NCI-H345 treated with DMSO at 0.1 percent for 48 hours (cell line): Measurements from ENCODE around the gene LMBR1.
"Not testable (repeated sequence)": the region's sequence is repeated elsewhere in the genome, so short reads cannot be mapped to it uniquely, and the experiment has no call there.

Source experiments
- DNase-seq: peaks from one replicate; lab custom pipeline; 2025; ENCODE audit not compliant: unreplicated experiment; lab: John Stamatoyannopoulos, UW

LMBR1 gene

GRCh38 chr7:156892821-156893706 lies at the start of gene LMBR1:
Gene LMBR1, minus strand, starts transcription at chr7:156893183. Its CDS starts 190 bp downstream, at chr7:156892993.
- peak; percentile 84 for DNase-seq

DNA sequence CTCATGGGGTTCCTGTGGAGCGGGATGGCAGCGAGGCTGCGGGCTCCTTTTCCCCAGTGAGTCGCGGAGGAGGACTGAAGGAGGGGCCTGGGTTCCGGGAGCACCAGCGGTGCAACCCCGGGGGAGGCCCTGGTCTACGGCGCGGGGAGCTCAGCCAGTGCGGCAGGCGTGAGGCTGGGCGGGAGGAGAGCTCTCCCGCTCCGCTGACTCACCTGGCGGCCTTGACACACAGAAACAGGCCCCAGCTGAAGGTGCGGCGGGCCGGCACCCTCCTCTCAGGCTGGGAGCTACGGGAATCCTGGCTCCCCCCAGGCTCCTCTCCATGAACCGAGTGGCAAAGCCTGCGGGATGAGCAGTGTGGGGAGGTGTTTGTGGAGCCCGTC lies 49.7 kb upstream of the LMBR1 start:
- no peak for DNase-seq

DNA sequence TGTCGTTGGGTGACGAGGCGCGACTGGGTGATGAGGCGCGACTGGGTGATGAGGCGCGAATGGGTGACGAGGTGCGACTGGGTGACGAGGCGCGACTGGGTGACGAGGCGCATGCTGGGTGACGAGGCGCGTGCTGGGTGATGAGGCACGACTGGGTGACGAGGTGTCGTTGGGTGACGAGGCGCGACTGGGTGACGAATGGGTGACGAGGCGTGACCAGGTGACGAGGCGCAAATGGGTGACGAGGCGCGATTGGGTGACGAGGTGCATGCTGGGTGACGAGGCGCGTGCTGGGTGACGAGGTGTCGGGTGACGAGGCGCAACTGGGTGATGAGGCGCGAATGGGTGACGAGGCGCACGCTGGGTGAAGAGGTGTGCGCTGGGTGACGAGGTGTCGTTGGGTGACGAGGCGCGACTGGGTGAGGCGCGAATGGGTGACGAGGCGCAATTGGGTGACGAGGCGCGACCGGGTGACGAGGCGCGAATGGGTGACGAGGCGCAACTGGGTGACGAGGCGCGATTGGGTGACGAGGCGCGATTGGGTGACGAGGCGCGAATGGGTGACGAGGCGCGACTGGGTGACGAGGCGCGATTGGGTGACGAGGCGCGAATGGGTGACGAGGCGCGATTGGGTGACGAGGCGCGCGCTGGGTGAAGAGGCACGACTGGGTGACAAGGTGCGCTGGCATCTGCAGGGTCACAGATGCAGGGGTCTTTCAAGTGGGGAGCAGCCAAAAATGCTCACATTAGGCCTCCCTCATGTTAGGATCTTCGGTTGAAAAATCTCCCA lies 48.6 kb upstream of the LMBR1 start:
- no peak for DNase-seq

DNA sequence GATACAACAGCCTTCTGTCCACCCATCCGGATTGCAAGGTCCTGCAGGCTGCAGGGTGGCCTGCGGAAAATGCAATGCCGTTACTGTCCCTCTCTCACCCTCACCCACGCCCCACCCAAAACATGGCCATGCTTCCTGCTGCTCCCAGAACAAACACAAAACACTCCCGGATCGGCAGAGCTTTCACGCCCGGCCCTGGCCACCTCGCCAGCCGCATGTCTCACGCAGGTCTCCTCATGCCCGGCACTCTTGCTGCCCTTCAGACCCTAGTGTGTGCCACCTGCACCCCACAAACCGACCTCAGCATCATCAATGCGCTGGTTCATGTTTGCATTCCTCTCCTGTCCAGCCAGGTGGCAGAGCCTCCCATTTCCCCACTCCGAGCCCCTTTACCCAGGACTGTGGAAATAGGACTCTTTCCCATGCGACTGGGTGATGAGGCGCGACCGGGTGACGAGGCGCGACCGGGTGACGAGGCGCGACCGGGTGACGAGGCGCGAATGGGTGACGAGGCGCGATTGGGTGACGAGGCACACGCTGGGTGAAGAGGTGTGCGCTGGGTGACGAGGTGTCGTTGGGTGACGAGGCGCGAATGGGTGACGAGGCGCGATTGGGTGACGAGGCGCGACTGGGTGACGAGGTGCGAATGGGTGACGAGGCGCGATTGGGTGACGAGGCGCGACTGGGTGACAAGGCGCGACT lies 47.6 kb upstream of the LMBR1 start:
- DNase-seq = no peak

DNA sequence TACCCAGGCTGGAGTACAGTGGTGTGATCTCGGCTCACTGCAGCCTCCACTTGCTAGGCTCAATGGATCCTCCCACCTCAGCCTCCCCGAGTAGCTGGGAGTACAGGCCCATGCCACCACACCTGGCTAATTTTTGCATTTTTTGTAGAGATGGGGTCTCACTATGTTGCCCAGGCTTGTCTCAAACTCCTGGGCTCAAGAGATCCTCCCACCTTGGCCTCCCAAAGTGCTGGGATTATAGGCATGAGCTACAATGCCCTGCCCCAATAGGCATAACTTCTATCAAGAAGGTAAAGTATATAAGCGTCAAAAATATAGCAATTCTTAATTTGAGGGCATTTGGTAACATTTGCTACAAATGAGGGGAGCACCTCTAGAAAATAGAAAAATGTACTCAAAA lies 43.8 kb upstream of the LMBR1 start:
- not testable (repeated sequence) for DNase-seq

DNA sequence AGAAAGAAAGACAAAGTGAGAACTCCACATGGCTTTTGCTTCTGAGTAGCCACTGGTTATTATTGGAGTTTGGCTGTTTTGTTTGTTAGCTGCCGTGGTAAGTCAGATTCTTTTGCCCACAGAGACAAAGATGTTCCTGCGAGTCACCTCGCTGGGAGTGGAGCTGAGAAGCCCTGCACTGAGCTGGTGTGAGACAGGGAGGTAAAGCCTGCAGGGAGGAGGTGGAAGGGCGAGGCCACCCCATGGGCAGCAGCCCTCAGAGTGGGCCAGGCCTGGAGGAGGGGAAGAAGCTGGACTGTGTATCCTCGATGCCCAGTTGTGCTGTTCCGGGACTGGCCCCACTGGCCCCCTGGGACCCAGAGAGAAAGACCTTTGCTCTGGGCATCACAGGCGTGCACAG lies 42.3 kb upstream of the LMBR1 start:
- DNase-seq = no peak

DNA sequence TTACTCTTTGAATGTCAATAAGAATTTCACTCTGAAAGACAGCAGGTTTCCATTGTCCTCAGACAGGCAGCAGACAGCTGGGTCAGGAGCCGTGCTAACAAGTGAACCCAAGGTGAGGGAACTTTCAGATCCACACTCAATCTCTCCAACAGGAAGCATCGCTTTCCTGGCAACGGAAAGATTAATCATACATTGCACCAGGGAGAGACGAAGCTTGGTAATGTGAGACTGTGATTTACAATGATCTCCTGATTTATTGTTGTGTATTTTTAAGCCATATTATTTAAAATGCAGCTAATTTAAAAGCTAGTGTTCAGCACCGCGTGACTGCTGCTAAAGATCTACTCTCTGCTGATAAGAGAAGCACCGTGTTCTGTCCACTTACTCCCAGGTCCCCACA lies 39.0 kb upstream of the LMBR1 start:
- no peak for DNase-seq

- DNase-seq = no peak
Measured at GRCh38 chr7:156929789-156930539, 37.0 kb upstream of the LMBR1 start.

- no peak for DNase-seq
Measured at GRCh38 chr7:156928406-156928747, 35.4 kb upstream of the LMBR1 start.

DNA sequence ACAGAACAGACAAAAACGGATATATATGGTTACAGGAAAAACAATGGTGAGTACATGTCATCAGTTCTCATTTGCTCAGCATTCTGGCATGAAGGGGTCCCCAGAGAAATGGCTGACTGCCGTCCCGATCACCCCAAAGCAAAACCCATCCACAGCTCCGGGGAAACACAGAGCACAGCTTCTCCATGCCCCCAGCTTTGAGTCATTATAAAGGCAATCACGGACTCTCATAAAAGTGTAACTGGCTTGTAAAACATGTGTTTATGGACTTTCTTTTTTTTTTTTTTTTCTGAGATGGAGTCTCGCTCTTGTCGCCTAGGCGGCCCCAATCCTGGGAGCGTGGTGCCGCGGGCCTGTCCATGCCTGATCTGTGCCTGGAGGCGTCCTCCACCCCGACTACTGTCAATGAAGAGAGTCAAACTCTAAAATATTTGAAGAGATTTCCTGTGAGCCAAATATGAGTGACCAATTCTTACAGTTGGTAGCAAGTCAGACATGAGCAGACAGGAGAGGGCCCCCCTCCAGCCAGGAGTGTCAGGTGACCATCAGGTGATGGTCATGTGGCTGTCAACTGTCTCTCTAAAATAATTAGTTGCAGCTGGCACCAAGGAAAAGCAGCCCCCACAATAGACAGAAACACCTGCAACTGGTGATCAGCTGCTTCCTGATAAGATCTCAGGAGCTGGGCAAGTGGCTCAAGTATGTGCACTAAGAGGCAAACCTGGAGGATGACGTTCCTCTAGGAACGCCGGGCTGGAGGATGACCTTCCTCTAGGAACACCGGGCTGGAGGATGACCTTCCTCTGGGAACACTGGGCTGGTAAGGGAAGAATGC lies 34.8 kb upstream of the LMBR1 start:
- no peak for DNase-seq

DNA sequence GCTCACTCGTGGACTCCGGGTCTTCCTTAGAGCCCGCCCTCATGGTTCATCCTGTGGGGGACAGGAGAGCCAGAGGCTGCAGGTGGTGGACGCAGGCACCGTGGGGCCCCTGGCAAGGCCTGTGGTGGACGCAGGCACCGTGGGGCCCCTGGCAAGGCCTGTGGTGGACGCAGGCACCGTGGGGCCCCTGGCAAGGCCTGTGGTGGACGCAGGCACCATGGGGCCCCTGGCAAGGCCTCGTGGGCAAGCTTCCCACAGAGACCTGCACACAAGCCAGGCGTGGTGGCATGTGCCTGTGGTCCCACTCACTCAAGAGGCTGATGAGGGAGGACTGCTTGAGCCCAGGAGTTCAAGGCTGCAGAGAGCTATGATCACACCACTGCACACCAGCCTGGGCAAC lies 32.8 kb upstream of the LMBR1 start:
- not testable (repeated sequence) for DNase-seq

GRCh38 chr7:156922304-156922703 lies 29.3 kb upstream of the LMBR1 start:
- DNase-seq = not testable (repeated sequence)

DNA sequence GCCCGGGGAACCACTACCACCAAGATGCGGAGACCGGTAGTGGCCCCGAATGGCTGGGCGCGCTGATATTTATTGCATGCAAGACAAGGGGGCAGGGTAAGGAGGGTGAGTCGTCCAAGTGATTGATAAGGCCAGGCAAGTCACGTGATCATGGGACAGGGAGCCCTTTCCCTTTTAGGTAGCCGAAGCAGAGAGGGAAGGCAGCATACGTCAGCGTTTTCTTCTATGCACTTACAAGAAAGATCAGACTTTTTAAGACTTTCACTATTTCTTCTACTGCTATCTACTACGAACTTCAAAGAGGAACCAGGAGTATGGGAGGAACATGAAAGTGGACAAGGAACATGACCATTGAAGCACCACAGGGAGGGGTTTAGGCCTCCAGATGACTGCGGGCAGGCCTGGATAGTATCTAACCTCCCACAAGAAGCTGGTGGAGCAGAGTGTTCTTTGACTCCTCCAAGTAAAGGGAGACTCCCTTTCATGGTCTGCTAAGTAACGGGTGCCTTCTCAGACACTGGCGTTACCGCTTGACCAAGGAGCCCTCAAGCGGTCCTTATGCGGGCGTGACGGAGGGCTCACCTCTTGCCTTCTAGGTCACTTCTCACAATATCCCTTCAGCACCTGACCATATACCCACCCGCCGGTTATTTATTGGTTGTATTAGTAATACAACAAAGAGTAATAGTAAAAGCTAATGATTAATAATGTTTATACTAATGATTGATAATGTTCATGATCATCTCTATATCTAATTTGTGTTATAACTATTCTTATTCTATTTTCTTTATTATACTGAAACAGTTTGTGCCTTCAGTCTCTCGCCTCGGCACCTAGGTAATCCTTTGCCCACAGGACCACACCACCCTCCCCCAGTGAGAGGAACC lies 27.7 kb upstream of the LMBR1 start:
- not testable (repeated sequence) for DNase-seq

- no peak for DNase-seq
Measured at GRCh38 chr7:156920076-156920475, 27.1 kb upstream of the LMBR1 start.

DNA sequence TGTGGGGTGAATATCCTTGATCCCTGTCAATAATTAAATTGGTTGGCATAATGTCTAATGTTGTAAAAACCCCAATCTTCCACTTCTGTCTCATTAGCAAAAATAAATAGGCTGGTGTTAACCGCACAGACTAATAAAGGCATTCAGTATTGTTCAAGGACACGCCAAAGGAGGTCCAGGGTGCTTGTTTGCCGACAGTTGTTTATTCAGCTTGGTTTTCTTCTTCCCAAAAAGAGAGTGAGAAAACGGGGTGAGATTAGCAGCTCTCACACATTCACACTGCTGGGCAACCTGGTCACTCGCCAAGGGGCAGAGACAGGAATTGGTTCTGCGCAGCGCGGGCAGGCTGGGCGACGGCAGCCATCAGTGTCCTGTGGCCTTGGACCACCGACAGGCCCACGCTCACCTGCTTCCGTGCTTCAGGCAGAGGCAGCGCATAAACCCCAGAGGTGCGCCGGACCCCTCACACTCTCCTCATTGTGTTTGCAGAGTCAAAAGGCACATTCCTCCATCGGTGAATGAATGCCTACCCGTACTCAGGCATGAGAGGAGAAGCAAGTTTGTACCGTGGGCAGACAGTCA lies 26.2 kb upstream of the LMBR1 start:
- DNase-seq = no peak

- no peak for DNase-seq
Measured at GRCh38 chr7:156918635-156919034, 25.7 kb upstream of the LMBR1 start.

- not testable (repeated sequence) for DNase-seq
Measured at GRCh38 chr7:156909574-156910252, 16.7 kb upstream of the LMBR1 start.

DNA sequence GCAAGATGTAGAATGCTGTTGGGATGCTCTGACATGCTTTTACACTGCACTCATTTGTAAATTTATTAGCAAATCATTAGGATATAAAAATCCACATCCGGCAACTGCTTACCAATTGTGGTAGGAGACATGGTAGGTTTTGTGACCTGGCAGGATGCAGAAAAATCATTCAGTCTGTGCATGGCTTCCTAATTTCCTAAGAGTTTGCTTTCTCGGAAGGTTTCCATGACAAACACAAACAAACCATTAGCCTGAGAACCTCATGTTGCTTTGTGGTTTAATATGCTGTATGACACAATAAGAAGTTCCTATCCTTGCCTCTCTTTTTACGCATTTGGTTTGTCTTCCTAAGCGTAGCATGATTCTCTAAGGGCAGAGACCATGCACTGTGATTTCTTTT lies 14.7 kb upstream of the LMBR1 start:
- no peak for DNase-seq
